DMS 273 treated with DMSO at 0.1 percent for 48 hours (cell line): ENCODE measurements around the gene SCN7A.
"Not testable (repeated sequence)": the region's sequence is repeated elsewhere in the genome, so short reads cannot be mapped to it uniquely, and the experiment has no call there.

ENCODE experiments used
- DNase-seq: peaks from one replicate; lab custom pipeline; 2025; lab: John Stamatoyannopoulos, UW

SCN7A gene

DNA sequence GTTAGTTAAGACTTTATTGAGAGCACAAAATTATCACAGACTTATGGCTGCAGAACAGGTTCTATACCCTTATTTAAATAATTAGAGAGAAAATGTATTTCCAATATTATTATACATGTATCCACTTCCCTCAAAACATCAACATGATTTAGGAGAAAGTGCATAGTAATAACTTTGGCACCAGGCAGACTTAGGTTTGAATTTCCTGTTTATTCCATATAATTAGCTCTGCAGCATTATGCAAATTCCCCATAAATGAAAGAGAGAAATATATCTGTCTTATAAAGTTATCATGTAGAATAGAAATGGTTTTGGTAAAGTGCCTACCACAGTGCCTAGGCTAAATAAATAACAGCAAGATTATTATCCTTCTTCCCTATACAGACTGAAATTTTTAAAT lies 133.6 kb downstream of the SCN7A start:
- no peak for DNase-seq

DNA sequence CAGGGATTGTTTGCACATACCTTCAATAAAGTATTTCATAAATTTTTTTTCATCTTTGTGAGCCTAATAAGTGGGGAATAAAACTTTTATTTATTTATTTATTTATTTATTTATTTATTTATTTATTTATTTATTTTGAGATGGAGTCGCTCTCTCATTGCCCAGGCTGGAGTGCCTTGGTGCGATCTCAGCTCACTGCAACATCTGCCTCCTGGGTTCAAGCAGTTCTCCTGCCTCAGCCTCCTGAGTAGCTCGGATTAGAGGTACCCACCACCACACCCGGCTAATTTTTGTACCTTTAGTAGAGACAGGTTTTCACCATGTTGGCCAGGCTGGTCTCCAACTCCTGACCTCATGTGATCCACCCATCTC lies 136.1 kb downstream of the SCN7A start:
- DNase-seq = not testable (repeated sequence)

DNA sequence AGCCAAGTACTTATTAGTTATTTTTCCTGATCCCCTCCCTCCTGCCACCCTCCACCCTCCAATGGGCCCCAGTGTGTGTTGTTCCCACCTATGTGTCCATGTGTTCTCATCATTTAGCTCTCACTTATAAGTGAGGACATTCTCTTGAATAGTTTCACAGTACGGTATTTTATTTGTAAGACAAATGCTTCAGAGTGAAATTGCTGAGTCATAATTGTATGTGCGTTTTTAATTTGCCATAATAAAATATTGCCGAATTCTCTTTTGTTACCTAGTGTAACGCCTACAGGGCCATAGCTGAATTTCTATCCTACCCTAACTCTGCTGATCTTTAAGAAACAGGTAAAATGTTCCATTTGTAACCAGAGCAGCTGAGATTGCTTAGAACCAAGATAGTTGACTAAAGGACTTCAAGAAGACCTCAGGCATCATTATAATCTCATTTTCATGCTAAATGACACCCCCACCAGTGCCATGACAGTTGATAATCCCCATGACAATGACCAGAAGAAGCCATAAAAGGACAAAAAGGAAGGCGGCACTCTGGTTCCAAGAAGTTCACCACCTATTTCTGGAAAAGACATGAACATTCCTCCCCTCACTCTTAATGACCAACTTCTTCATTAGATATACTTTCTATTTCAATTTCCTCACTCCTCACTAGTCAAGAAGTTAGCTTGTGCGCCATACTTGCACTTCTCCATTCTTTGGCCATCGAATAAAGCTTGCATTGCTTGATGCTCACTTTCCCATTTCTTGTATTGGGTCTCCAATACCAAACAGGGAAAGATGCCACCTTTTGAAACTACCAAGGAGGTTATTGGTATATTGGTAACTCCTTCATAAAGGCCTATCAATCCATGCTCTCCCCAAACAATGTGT lies 136.7 kb downstream of the SCN7A start:
- DNase-seq = no peak
